Measurements from ENCODE around the gene A2ML1.
"Not testable (repeated sequence)": the region's sequence is repeated elsewhere in the genome, so short reads cannot be mapped to it uniquely, and the experiment has no call there.

A2ML1 gene

GRCh38 chr12:8897081-8897480, 74.7 kb downstream of the A2ML1 start:
- H3K4me3 ChIP-seq (ENCODE audit: control insufficient read depth, low read depth, low read length): no peak overlapping the region
- DNase-seq (ENCODE audit: low read depth): no peak
- no peak for TF ChIP-seq CTCF (conservative IDR thresholded peaks at IDR 0.05; ENCODE audit: control insufficient read depth, insufficient read depth, low read depth, low read length)

DNA sequence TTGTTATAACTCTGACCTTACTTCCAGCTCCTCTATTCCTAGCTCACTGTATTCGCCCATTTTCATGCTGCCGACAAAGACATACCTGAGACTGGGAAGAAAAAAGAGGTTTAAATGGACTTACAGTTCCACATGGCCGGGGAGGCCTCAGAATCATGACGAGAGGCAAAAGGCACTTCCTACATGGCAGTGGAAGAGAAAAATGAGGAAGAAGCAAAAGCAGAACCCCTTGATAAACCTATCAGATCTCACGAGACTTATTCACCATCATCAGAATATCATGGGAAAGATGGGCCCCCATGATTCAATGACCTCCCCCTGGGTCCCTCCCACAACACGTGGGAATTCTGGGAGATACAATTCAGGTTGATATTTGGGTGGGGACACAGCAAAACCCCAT, 77.4 kb downstream of the A2ML1 start:
- H3K4me3 ChIP-seq (ENCODE audit: control insufficient read depth, low read depth, low read length): no peak overlapping the region
- no peak for TF ChIP-seq CTCF (conservative IDR thresholded peaks at IDR 0.05; ENCODE audit: control insufficient read depth, insufficient read depth, low read depth, low read length)
- no peak for DNase-seq (ENCODE audit: low read depth)

DNA sequence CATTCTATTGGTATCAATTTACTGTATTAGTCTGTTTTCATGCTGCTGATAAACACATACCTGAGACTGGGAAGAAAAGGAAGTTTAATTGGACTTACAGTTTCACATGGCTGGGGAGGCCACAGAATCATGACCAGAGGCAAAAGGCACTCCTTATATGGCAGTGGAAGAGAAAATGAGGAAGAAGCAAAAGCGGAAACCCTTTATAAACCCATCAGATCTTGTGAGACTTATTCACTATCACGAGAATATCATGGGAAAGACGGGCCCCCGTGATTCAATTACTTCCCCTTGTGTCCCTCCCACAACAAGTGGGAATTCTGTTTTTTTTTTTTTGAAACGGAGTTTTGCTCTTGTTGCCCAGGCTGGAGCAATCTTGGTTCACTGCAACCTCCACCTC, 80.3 kb downstream of the A2ML1 start:
- not testable (repeated sequence) for H3K4me3 ChIP-seq (ENCODE audit: control insufficient read depth, low read depth, low read length); DNase-seq (ENCODE audit: low read depth)

DNA sequence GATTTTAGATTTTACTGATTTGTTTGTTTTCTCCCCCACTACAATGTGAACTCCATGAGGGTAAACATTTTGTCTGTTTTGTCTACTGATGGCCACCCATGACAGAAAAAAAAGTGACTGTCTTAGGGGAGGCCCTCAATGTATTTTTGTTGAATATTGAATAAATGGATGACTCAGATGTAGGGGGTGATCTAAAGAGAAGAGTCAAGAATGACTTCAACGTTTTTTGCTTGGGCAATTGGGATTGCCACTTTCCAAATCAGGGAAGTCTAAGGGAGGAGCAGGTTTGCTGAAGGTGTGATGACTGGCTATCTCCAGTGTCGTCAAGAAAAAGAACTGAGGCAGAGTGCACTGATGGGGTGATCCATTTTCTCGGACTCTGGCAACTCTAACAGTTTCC, 81.2 kb downstream of the A2ML1 start:
- H3K4me3 ChIP-seq (ENCODE audit: control insufficient read depth, low read depth, low read length): no peak overlapping the region
- DNase-seq (ENCODE audit: low read depth): no peak
- no peak for TF ChIP-seq CTCF (conservative IDR thresholded peaks at IDR 0.05; ENCODE audit: control insufficient read depth, insufficient read depth, low read depth, low read length)

DNA sequence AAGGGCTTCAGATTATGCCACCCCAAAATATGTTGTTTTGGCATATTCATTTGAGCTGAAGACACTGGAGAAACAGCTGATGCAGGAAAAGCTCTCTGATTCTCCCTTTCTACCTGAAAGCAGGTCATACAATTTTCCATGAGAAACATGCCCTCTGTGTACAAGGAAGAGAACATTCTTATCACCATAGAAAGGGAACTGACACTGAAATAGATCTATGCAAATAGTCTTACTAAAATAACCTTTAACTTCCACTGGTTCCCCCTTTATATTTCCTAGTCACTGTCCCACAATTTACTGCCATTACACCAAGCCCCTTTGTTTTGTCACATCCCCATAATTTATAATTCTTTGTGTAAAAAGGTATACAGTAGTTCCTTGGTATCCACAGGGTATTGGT, 82.2 kb downstream of the A2ML1 start:
- H3K4me3 ChIP-seq (ENCODE audit: control insufficient read depth, low read depth, low read length): no peak overlapping the region
- no peak for TF ChIP-seq CTCF (conservative IDR thresholded peaks at IDR 0.05; ENCODE audit: control insufficient read depth, insufficient read depth, low read depth, low read length)
- DNase-seq (ENCODE audit: low read depth): no peak

GRCh38 chr12:8905546-8905945, 83.1 kb downstream of the A2ML1 start:
- no peak overlapping the region for H3K4me3 ChIP-seq (ENCODE audit: control insufficient read depth, low read depth, low read length)
- DNase-seq (ENCODE audit: low read depth): no peak
- TF ChIP-seq CTCF (conservative IDR thresholded peaks at IDR 0.05; ENCODE audit: control insufficient read depth, insufficient read depth, low read depth, low read length): no peak

GRCh38 chr12:8906266-8907180, 84.1 kb downstream of the A2ML1 start:
- no peak for DNase-seq (ENCODE audit: low read depth)
- H3K4me3 ChIP-seq (ENCODE audit: control insufficient read depth, low read depth, low read length): no peak overlapping the region
- TF ChIP-seq CTCF (conservative IDR thresholded peaks at IDR 0.05; ENCODE audit: control insufficient read depth, insufficient read depth, low read depth, low read length): no peak
